HEK293 (cell line): ENCODE results near the gene ZNF629.

Experiments used
- CTCF ChIP-seq: fragments of 450-650 bp; formaldehyde crosslinking; IDR thresholded peaks from 2 replicates; pipeline ENCODE4 v1.5.1; 2016; ENCODE audit warnings: missing biosample characterization, missing genetic modification characterization
- ZBTB8A ChIP-seq: fragments of 450-650 bp; formaldehyde crosslinking; IDR thresholded peaks from 2 replicates; pipeline ENCODE4 v1.5.1; 2016; ENCODE audit warnings: missing biosample characterization, missing genetic modification characterization
- ZNF24 ChIP-seq: fragments of 450-650 bp; formaldehyde crosslinking; IDR thresholded peaks from 2 replicates; pipeline ENCODE4 v1.5.1; 2016; ENCODE audit warnings: missing biosample characterization, missing genetic modification characterization

- TF ChIP-seq ZNF24 (tag by site-specific recombination): no peak
- TF ChIP-seq CTCF: no peak
- no peak for TF ChIP-seq ZBTB8A
These were observed 30.3 kb downstream of the ZNF629 start for GRCh38 chr16:30756781-30757100.
